HG03066 (cell line): ENCODE data around the gene CHST8.
"Not testable (repeated sequence)": the region's sequence is repeated elsewhere in the genome, so short reads cannot be mapped to it uniquely, and the experiment has no call there.

Experiments used
- ATAC-seq: cut with Tn5 transposase; IDR thresholded peaks from one replicate; pipeline ENCODE4 v1.9.1; 2021; ENCODE audit warnings: low read depth; ENCODE audit not compliant: unreplicated experiment

The CHST8 gene

DNA sequence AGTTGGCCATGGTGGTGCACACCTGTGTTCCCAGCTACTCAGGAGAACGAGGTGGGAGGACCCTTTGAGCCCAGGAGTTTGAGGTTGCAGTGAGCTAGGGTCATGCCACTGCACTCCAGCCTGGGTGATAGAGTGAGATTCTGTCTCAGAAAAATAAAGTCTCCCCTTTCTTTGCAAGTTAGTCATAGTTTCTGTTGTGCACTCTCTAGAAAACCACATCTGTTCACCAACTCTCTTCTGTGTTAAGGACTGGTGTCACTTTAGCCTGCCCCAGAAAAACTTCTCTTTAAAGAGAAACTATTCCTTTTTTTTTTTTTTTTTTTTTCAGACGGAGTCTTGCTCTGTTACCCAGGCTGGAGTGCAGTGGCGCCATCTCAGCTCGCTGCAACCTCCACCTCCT is 4.9 kb upstream of the CHST8 start:
- no peak for ATAC-seq

DNA sequence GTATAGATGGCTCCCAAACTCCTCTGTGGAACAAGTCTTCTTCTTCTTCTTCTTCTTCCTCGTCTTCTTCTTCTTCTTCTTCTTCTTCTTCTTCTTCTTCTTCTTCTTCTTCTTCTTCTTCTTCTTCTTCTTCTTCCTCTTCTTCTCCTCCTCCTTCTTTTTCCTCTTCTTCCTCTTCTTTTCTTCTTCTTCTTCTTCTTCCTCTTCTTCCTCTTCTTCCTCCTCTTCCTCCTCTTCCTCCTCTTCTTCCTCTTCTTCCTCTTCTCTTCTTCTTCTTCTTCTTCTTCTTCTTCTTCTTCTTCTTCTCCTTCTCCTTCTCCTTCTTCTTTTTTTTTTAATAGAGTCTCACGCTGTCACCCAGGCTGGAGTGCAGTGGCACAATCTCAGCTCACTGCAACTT is 3.4 kb upstream of the CHST8 start:
- ATAC-seq, result not testable (repeated sequence)

DNA sequence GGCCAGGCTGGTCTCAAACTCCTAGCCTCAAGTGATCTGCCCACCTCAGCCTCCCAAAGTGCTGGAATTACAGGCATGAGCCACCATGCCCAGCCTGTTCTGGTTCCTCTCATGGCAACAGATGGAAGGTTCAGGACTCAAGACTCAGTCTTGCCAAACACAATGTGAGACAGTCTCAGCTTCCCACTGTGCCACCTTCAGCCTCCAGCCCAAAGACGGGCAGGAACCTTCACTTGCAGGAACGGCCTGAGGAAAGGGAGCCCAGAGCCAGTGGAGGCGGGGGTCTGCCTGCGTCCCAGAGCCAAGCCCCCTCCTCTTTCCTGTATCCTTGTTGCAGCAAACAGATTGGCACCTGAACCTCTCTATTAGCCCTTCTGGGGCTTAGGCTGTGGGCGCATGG is 2.9 kb upstream of the CHST8 start:
- no peak for ATAC-seq

DNA sequence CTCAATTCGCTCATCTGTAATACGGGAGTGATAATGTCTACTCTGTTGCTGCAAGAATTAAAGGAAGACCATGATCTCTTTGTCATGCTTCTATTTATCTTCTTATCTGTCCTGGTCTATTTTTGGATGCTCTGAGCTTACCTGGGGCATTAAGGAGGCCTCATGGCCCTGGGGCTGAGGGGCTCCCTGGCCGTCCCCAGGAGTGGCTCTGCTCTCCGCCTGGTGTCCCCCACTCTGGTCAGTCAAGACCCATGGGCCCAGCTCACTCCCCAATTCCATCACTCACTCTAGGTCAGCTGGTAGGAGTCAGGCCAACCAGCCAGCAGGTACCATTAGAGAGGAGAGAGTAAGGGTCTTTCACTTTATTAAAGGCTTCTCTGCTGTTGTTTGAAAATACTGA is 1.1 kb upstream of the CHST8 start:
- no peak for ATAC-seq

DNA sequence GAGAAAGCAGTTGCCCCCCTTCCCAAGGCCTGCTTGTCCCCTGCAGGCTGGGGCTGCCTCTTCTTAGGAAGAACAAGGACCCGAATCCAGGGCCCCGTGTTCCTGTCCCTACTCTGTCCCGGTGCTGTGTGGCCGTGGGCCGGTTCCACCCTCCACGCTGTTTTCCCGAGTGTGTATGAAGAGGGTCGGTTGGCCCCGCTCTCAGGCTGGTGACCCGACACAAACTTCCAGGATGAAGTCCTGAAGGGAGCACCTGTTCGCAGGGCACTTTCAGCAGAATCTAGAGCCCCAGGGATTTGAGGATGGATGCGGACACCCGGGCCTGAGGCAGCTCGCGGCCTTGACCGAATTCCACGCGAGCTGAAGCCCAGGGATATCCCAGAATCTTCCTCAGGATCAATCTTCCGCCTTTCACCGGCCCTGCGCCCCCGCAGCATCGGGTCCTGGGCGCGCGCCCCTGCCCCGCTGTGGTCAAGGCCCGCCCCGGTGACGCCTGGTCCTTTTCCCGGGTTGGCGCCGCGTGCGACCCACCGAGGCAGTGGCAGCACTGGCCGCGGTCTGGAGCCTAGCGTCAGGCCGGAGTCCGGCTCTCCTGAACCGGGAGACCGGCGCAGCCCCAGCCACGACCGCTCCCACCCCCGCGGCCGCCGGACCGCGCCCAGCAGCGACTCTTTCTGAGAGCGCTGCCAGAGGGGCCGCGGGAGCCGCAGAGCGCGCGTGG is 528 bp upstream of the CHST8 start:
- ATAC-seq, result no peak

DNA sequence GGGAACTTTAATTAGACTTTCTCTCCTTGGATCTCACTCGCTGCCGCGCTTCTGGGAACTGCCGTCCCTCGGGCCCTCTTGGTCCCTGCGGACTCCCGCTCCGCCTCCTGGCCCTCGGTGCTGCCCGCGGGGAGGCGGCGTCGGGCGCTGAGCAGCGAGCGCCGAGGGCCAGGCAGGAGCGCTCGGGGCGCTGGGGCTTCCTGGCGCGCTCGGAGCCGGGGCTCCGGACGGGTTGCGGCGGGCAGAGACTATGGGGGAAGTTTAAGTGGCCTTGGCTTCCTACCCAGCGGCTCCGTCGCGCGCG is 704 bp downstream of the CHST8 start:
- no peak for ATAC-seq

DNA sequence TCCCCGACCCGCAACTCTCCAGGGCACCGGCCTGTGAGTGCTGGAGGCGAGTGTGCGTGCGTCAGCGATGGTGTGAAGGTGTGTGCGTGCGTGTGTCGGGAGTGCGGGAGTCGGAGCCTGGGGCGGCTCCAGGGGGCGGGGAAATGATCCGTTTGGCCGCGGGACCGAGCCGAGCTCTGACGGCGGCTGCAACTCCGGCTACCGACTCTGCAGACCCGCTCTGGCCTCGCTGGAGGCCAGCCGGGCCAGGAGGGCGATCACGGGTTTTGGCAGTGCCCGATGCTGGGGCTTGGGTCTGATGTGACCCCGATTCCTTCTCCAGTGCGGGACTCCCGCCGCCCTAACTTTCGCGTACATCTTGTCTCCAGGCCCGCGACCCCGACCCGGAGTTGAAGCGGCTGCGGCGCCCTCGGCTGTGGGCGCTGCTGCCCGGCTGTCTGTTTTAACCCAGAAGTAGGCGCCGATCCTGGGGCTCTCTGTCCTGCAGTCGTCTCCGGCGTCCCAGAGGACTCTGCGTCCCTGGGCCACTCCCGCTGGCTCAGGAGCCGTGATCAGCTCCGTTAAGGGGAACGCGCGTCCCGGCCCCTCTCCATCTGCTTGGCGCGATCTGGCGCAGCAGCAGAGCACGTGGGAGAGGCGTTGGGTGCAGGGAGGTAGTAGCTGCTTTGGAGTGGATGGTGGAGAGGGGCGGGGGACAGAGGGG is 1.2 kb downstream of the CHST8 start:
- no peak for ATAC-seq

DNA sequence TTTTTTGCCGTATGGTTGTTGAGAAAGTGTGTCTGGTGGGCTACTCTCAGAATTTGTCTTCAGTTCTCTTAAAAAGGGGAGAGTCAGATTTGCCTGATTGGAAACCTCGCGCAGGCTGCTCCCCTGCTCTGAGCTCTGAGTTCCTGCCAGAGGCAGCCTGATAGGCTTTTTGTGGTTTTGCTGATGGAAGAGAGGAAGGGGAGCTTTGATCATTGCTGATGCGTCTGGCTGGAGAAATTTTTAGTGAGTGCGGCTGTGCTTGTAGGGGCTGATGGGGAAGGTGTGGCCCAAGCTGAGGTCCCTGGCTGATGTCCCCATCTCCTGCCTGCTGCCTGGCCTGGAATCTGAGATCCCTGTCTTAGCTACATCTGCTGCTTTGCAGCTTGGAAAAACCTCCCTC is 2.8 kb downstream of the CHST8 start:
- ATAC-seq, result no peak

DNA sequence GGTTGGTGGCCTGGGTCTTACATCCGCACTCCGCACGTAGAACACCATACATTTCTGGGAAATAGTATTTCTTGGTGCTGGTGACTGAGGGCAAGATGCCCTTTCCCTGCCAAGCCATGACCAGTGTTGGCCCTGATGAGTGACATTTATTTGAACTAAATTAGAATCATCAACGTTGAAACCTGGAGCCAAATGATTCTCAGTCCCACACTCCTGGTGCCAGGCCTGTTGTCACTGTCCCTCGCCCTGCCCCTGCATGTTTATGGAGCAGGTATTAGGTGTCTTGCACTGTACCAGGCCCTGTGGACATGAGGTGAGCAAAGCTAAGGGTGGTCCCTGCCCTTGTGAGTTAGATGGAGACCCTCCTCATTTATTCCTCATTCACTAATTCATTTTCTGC is 5.8 kb downstream of the CHST8 start:
- no peak for ATAC-seq

DNA sequence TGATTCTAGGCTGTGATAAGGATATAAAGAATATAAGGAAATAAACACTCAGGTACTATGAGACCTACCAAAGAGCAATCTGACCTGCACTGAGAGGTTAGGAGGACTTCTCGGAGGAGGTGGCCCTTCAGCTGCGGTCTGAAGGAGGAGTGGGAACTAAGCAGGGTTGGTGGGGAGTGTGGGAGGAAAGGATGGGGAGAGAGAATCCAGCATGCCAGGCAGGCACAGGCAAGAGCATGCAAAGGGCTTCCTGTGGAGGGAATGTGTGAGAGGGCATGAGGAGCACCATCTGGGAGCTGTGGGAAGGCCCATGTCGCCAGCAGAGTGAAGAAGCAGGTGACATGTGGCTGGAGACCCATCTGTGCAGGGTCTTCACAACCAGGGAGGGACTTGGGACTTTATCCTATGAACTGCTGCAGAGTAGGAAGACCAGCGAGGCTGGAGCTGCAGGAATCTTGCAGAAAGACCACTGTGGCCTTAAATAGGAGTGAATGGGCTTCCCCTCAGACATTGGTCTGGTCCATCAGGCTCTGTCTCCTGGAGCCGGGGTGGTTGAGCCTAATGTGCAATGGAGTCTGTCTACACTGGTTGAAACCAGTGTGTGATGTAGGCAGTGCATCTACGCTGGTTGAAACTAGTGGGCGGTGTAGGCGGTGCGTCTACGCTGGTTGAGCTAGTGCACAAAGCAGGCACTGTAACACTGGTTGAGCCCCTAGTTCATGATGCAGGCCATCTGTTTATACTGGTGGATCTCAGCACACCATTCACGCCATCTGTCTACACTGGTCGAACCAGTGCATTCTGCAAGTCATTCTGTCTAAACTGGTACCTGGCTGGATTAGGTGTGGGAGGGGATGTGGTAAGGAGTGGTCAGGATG is 6.4 kb downstream of the CHST8 start:
- ATAC-seq, result no peak

DNA sequence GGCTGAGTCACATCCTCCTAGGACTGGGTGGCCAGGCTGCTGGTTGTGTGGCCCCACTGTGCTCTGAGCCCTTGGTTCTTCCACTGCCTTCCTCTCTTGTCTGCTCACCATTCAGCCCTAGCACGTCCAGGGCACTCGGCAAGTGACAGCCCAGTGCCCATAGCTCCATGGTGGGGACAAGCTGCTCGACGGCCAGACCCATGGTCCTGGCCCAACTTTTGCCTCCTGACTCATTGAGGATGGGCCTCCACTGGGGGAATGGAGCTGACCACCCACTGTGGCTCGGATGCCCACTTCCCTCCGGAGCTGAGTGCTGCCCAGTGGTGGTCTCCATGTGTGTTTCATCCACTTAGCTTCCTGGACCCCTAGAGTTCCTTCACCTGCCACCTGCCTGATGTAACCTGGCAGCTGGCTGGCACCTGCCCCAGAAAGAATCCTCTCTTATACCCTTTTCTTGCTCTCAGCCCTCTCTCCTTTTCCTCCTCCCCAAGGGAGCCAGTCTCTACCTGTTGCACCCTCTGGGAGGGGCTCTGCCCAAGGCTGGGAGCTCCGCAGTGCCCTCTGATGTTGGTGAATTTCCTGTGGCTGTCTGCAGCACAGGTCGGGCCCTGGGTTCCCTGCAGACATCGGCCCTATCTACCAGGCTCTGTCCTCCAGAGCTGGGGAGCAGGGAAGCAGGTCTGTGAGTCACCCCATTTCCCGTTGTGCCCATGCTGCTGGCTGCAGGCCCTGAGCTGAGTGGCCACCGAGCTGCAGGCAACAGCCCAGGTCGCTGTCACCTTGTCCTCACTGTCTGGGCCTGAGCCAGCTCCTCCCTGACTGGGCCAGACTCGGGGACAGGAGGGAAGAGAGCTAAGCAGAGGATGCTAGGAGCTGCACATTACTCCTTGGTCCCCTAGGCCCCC is 7.4 kb downstream of the CHST8 start:
- no peak for ATAC-seq

DNA sequence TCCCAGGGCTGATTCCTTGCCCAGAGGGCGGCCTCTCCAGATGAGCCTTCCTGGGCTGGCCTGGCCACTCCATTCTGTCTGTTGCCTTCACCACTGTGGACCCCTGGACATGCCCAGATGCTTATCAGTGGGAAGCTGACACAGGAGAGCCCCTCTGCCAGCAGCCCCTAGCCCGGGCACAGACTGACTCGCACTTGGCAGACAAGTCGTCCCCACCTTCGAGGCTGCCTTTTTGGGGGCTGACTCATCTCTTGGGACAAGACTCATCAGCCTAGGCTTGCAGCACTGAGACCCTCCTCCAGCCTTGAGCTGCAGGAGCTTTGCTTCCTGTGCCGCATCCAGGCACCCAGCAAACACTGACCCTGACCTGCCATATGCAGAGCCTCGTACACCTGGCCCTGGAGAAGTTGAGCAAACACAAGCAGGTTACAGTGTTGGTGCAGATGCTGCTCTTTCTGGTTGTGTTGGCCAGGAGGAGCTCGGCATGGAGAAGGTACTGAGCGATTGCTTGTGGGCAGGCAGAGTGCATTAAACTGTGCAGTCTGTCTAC is 8.1 kb downstream of the CHST8 start:
- no peak for ATAC-seq

DNA sequence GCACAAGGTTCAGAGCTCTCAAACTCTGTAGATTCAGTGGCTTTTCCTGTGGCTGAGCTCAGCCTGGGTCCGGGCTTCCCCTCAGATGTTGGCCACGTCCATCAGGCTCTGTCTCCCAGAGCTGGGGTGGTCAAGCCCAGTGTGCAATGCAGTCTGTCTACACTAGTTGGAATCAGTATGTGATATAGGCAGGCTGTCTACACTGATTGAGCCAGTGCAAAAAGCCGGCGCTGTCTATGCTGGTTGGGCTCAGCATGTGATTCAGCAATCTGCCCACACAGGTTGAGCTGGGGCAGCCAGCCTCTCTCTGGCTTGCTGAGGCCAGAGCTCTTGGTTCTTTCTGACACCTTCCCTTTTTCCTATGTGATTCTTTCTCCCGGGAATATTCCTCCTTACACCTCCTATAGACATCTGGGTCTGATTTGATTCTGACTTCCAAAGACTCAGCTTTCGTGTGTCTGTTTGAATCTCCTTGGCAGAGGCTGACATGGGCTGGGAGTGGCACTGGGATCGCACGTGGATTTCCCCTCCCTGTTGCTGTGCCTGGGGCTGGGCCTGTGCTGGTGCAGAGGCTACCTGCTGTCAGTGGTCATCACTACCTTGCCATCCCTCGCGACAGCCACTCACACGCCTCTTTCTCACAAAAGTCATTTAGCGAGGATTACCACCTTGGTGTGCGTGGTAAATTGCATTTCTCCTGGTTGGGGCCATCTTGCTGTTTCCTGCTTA is 9.3 kb downstream of the CHST8 start:
- no peak for ATAC-seq

DNA sequence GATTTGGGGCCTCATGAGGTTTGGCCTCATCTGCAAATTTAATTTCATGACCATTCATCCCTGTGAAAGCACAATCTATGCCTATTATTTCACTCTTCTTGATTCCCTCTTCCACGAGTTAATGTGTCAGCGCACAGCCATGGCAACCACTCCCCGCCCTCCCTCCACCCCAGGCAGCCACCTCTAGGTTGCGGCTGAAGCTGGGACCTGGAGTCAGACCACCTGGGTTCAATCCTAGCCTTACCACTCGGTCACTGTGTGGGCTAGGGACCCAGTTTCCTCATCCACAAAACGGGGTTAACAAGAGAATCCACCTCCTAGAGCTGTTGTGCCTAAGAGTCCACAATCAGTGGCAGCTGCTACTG is 9.8 kb downstream of the CHST8 start:
- no peak for ATAC-seq

DNA sequence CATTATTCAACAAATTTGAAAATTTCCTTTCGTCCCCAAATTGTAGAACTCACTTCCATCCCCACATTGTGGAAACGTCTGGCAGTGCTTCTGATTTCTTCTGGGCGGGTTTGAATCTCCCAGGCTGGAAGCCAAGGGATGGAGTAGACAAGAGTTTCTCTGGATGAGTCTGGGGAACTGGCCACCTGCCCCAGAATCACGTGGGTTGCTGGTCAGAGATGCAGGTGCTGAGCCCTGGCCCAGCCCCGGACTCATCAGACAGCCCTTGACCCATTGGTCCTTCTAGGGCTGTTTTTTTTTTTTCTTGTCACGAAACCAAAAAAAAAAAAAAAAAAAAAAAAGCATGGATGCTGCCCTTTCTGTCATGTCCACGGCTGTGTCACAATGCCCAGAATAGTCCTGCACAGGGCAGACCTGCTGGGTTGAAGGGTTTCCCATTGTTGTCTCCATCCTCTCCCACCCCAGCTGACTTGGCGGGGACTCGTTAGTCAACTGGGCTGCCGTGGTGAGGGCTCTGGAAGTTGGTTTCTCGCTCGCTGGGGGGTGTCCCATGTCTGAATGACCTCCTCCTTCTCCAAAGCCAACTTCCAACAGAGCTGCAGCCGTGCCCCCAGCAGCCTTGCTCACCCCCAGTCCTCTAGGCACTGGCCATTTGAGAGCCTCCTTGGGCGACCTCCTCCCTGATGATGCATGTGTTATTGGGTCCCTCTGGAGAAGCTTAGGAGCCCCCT is 12.8 kb downstream of the CHST8 start:
- no peak for ATAC-seq

DNA sequence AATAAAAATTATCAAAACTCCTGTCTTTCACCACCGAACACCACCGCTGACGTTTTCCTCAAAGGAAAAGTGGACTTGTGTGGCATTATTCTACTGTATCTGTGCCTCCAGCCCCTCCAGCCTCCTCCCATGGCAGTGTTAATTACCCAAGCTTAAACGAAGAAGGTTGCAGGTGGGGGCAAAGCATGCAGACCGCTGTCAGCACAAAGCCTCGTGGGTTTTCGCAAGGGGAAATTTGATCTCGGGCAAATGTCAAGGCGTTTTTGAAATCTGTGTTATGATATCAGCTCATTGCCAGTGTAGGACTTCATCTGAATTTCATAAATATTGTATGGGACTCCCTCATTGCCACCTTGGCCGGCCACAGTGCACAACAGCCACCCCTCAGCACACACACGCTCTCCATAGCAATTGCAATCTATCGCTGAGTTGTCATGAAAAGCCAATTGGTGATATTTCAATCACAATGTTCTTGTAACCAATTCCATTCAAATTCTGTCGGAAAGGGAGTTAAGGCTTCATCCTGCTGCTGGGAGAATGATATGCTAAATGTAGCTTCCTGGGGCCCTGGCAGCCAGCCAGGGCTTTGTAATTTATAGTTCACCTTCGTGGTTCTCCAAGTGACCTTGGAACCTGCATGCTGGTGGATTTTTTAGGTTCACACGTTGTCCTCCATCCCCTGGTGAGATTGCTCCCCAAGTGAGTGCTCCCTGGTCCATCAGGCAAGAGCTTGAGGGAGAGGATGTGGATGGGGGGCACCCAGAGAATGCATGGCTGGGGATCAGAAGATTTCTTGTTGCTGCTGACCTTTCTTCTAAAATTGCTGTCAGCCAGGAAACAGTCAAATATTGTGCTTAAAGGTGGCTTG is 16.6 kb downstream of the CHST8 start:
- no peak for ATAC-seq

DNA sequence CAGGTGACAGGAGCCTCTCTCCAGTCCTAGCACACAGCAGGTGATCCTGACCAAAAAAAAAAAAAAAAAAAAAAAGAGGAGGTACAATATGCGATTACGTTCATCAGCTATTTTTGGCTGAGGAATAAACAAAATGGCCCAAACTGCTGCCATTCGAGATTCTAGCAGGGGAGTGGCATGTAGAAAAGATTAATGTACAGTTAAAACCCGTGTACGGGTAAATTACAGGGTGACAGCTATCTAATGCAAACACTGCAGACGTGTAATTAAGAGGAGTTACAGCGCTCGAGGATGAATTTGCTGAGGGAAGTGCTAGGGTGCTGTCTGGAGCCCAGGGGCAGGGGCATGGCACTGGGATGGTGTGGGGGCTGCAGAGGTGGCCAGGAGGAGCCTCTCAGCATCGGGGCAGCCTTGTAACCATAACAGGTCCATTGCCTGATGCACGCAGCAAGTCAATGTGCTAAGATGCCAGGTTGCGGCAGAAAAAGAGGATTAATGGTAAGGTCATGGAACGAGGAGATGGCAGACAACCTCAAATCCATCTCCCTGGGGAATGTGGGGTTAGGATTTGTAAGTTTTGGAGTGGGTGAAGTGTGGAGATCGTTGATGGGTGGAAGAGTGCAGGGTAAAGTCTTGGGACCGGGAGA is 17.4 kb downstream of the CHST8 start:
- no peak for ATAC-seq

DNA sequence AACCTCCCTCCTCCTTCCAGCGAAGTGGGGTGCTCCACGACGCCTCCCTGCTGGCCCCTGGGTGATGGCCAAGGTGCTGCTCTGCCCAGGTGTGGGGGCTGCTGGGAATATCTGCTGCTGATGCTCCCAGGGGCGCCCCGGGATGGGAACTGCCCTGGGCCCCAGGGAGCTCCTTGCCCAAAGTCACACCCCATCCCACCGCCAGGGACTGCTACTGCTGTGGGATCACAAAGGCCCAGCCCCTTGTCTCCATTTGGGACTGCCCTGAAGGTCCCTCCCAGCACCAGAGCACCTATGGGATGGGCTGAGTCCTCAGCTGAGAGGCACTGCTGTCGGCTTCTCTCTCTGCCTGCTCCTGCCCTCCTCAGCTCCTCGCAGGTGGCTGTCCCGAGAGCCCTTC is 19.0 kb downstream of the CHST8 start:
- no peak for ATAC-seq
